NCI-H524 (cell line): ENCODE results near the gene MISP.
A peak's percentile ranks its signal among the peaks of the same experiment; 100 is the strongest.
"Not testable (repeated sequence)": the region's sequence is repeated elsewhere in the genome, so short reads cannot be mapped to it uniquely, and the experiment has no call there.

Source experiments
- DNase-seq, 2 experiments: peaks; one replicate each; lab custom pipeline; 2025; lab: John Stamatoyannopoulos, UW

MISP gene, protein sequence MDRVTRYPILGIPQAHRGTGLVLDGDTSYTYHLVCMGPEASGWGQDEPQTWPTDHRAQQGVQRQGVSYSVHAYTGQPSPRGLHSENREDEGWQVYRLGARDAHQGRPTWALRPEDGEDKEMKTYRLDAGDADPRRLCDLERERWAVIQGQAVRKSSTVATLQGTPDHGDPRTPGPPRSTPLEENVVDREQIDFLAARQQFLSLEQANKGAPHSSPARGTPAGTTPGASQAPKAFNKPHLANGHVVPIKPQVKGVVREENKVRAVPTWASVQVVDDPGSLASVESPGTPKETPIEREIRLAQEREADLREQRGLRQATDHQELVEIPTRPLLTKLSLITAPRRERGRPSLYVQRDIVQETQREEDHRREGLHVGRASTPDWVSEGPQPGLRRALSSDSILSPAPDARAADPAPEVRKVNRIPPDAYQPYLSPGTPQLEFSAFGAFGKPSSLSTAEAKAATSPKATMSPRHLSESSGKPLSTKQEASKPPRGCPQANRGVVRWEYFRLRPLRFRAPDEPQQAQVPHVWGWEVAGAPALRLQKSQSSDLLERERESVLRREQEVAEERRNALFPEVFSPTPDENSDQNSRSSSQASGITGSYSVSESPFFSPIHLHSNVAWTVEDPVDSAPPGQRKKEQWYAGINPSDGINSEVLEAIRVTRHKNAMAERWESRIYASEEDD

DNA sequence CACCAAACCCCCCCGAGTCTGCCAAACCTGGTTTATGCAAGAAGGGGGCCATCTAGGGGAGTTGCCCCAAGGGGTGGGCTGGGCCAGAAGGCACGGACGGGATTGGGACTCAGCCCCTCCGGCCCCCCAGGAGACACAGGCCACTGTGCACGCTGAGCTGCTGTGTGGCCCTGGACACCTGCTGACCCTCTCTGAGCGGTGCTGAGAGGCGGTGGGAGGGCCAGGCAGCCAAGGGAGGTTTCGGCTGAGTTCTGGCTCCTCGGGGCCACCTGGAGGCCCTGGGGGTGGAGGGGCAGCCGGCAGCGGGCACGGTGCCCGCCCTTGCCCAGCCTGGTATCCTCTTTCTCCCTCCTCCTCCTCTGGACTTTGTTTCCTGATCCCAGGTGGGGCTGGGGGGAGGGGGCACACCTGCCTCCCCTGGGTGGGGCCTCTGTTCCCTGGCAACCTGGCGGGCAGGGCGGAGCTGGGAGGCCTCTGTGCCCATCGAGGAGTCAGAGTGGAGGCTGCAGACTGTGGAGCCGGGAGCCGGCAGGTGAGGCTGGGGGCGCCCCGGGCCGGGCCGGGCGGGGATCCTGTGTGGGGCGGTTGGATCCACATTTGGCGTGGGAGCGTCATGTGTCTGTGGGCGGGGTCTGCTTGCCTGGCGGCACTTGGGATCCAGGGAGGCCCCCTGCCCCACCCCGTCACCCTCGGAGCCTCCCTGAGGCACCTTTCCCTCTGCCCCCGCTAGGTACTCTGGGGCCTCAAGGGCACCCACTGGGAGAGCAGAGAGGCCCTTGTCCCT lies at the start of gene MISP:
Gene MISP (plus strand): TSS at position 473 of the 784 bp plus-strand sequence. CDS start 5,835 bp downstream, outside the sequence.
- no peak for DNase-seq

GRCh38 chr19:702847-703246 lies 48.1 kb upstream of the MISP start:
- not testable (repeated sequence) for DNase-seq

- DNase-seq = no peak
Measured at GRCh38 chr19:703329-703650, 47.6 kb upstream of the MISP start.

DNA sequence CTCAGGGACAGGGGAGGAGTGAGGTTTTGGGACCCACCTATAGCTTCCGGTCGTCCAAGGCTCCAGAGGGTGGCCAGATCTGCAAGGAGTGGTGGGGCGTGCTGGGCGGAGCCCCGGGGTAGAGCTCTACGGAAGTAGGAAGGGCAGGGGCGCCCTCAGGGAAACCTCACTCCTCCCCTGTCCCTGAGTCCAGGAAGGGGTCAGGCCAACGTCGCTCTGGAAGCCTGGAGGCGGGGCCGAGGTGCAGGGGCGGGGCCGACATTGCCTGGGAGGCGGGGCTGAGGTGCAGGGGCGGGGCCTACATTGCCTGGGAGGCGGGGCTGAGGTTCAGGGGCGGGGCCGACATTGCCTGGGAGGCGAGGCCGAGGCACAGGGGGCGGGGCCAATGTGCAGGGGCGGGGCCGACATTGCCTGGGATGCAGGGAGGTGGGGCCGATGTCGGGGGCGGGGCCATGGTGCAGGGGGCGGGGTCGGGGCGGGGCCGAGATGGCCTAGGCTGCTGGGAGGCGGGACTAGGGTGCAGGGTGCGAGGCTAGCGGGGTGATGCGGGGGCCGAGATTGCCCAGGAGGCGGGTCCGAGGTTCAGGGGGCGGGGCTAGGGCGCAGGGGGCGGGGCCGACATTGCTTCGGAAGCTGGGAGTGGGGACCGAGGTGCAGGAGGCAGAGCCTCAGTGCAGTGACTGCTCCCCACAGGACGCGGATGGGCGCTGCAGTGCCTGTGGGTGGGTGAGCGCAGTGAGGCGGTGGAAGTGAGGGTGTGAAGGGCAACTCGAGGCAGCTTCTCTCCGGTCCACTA lies 47.1 kb upstream of the MISP start:
- DNase-seq = no peak

- DNase-seq = no peak
Measured at GRCh38 chr19:704447-704741, 46.5 kb upstream of the MISP start.

- no peak for DNase-seq
Measured at GRCh38 chr19:708154-709143, 42.5 kb upstream of the MISP start, which contains the start of gene PALM. Gene PALM, plus strand, starts transcription at chr19:708935. Its CDS starts 212 bp downstream, at chr19:709147.

- no peak for DNase-seq
Measured at GRCh38 chr19:709196-709964, 41.5 kb upstream of the MISP start.

DNA sequence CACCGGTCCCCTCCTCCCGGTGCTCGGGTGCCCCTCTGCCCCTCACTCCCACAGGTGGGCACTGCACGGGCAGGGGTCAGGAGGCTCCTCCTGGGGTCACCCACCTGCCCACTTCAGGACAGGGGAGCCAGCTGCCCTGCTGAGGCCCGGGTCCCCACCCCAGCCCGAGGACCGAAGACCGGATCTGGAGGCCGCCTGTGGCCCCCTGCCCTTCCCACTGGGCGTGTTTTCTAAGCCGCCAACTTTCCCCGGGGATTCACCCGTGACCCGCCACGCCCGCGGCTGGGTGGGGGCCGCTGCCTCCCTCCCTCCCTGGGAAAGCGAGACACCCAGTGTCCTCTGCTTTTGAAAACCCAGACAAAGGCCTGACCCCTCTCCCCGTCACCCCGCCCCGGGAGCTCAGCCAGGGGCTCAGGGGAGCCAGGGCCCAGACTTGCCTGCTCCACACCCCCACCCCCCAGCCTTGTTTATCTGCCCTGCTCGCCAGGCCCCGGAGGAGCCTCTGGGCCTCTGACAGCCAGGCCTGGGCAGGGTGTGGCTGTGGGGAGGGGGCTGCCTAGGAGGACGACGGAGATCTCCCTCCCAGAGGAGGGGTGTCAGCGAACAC lies 40.8 kb upstream of the MISP start:
- DNase-seq = no peak

GRCh38 chr19:710767-711166 lies 40.1 kb upstream of the MISP start:
- peak; percentile 10 to 70 for DNase-seq

DNA sequence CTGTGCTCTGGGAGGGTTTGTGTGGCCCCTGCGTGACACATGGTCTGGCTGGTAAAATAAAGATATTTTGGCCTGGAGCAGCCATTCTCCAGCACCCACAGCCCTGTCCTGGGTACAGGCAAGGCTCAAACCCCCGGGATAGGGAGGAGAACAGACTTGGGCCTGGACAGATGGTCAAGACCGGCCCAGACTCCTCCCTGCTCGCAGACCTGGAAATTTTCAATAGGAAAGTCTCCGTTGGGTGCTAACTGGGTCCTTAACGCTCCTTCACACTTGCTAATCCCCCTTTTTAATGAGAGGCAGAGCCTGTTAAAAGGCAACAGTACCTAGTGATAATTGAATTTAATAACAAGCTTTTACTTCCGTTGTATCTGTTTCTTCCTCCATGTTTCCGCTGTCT lies 39.7 kb upstream of the MISP start:
- peak; percentile 94 to 97 for DNase-seq

DNA sequence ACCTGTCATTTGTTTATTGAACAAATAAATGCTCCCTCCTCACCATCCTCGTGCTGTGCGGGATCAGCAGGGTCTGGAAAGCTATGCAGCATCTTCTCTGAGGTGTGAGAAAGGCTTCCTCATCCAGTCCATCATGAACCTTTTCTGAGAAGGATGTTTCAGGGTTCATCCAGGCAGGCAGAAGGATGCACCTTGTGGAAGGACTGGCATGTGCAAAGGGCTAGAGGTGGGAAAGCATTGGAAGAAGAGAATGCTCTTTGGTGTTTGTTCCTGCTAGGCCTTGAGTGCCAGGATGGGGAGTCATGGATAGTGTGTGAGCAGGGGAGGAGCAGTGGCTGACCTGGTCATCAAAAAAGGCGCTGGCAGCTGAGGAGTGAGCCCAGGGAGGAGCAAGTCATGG lies 35.6 kb upstream of the MISP start:
- no peak for DNase-seq

DNA sequence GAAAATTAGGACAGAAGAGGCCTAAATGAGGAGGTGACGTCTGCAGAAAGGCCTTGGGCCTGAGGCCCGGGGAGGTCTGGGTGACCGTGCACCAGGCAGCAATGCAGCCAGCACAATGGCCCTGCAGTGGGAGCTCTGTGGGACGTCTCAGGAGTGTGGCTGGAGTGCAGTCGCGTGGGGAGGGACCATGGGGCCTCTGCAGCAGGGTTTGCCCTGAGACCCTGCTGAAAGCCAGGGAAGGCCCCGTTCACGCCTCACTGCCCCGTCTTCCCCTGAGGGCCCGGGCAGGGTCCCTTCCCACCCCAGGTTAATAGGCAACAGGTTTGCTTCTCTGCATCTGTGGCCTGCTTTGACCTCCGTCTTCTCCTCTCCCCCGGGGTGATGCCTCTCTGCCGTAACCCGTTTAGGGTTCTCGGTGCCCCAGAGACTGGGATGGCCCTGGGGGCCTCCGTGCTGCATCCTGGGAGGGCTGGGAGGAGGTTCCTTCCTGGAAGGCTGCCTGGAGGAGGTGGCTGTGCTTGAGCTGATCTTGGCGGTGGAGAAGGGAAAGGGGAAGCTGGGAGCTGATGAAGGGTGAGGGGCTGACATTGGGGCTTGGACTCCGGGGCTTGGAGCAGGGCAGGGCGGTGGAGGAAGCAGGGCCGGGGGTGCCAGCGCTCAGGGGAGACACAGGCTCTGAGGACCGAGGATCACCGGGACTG lies 32.5 kb upstream of the MISP start:
- DNase-seq = no peak

GRCh38 chr19:718991-719512 lies 31.9 kb upstream of the MISP start:
- DNase-seq = no peak

GRCh38 chr19:719636-720344 lies 31.1 kb upstream of the MISP start:
- peak in 1 of 2 experiments; percentile 38 for DNase-seq

- no peak for DNase-seq
Measured at GRCh38 chr19:720345-721160, 30.4 kb upstream of the MISP start.

GRCh38 chr19:722553-723101 lies 28.3 kb upstream of the MISP start:
- no peak for DNase-seq

DNA sequence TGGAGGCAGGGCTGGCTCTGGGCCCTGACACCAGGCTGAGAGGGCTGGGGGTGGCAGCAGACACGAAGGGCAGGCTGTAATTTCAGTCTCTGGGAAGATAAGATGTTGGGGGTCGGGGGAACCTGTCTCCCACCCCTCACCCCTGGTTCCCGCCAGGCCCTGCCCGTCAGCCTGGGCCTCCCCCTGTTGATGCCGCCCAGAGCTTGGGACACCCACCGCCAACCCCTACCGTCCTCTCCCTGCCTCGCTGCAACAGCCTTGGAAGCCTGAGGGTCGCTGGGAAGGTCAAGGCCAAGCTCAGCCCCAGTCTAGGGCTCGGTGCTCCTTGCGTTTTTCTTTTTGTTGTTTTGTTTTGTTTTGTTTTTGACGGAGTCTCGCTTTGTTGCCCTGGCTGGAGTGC lies 27.7 kb upstream of the MISP start:
- DNase-seq = no peak
